HepG2 (cell line): ENCODE results near the gene GRIN2D. TPM values are rescaled to one million over a fixed set of nuclear protein-coding genes. Genes with fewer than 3 reads are reported as not detected.

Experiments used
- ATM ChIP-seq: fragments of 450-650 bp; IDR thresholded peaks from 2 replicates; pipeline ENCODE4 v1.7.1; 2017; ENCODE audit warnings: mild to moderate bottlenecking, borderline replicate concordance
- EP300 ChIP-seq, 3 experiments: sonication (generic) in 1 of 3; formaldehyde crosslinking in 1 of 3; IDR thresholded peaks; 2 replicates each; pipeline versions ENCODE4 v1.5.1 to v1.6.1; 2011 to 2020; ENCODE audit warnings: low read depth in 2 of 3, low read length in 2 of 3, borderline replicate concordance in 1 of 3, improper control_type of control experiment in 1 of 3, mild to moderate bottlenecking in 1 of 3, missing genetic modification reagents in 1 of 3, moderate library complexity in 1 of 3
- GABPB1 ChIP-seq: IDR thresholded peaks from 2 replicates; pipeline ENCODE4 v1.6.1; 2016; ENCODE audit warnings: mild to moderate bottlenecking, missing genetic modification reagents, moderate library complexity, missing compliant biosample characterization
- HNRNPL ChIP-seq: fragments of 200-400 bp; formaldehyde crosslinking; IDR thresholded peaks from 2 replicates; pipeline ENCODE4 v1.6.1; 2017; ENCODE audit warnings: mild to moderate bottlenecking, low read depth, low read length
- JUND ChIP-seq: sonication (generic); formaldehyde crosslinking; IDR thresholded peaks from 2 replicates; pipeline ENCODE4 v1.8.0; 2022; ENCODE audit warnings: mild to moderate bottlenecking, missing genetic modification reagents
- MAFK ChIP-seq, 2 experiments: IDR thresholded peaks in 1 of 2; conservative IDR thresholded peaks in 1 of 2; 2 replicates each; pipeline ENCODE4 v1.6.1; 2011; ENCODE audit warnings: improper control_type of control experiment in 2 of 2, low read length in 2 of 2
- NCOA2 ChIP-seq: sonication (generic); formaldehyde crosslinking; IDR thresholded peaks from 2 replicates; pipeline ENCODE4 v1.8.0; 2022; ENCODE audit warnings: inconsistent platforms
- RXRB ChIP-seq: IDR thresholded peaks from 2 replicates; pipeline ENCODE4 v1.6.1; 2016; ENCODE audit warnings: borderline replicate concordance, missing genetic modification reagents, missing compliant biosample characterization
- SP1 ChIP-seq, 2 experiments: fragments of 450-650 bp in 1 of 2; sonication (generic) in 1 of 2; formaldehyde crosslinking in 1 of 2; IDR thresholded peaks; 2 replicates each; pipeline versions ENCODE4 v1.4.0 to v1.6.1; 2016 to 2020; ENCODE audit warnings: missing genetic modification reagents in 1 of 2
- TBL1XR1 ChIP-seq: fragments of 150-350 bp; IDR thresholded peaks from 2 replicates; pipeline ENCODE4 v1.6.1; 2014; ENCODE audit warnings: borderline replicate concordance, low read length; ENCODE audit not compliant: partially characterized antibody
- ZC3H4 ChIP-seq: sonication (generic); formaldehyde crosslinking; IDR thresholded peaks from 2 replicates; pipeline ENCODE4 v1.4.0; 2020; ENCODE audit warnings: missing genetic modification reagents, borderline replicate concordance
- ZFP82 ChIP-seq: sonication (generic); formaldehyde crosslinking; IDR thresholded peaks from 2 replicates; pipeline ENCODE4 v1.5.1; 2020; ENCODE audit warnings: mild to moderate bottlenecking, missing genetic modification reagents, borderline replicate concordance
- ZNF274 ChIP-seq: sonication (generic); formaldehyde crosslinking; IDR thresholded peaks from 2 replicates; pipeline ENCODE4 v1.5.1; 2020; ENCODE audit warnings: mild to moderate bottlenecking, missing genetic modification reagents
- ZNF570 ChIP-seq: sonication (generic); formaldehyde crosslinking; IDR thresholded peaks from 2 replicates; pipeline ENCODE4 v1.4.0; 2020; ENCODE audit warnings: mild to moderate bottlenecking, missing genetic modification reagents, borderline replicate concordance
- ZNF652 ChIP-seq: IDR thresholded peaks from 2 replicates; pipeline ENCODE4 v1.6.1; 2016; ENCODE audit warnings: low read depth, borderline replicate concordance
- ZNF674 ChIP-seq: sonication (generic); formaldehyde crosslinking; IDR thresholded peaks from 2 replicates; pipeline ENCODE4 v1.5.0; 2020; ENCODE audit warnings: low read depth, mild to moderate bottlenecking, missing genetic modification reagents
- ZNF709 ChIP-seq: sonication (generic); formaldehyde crosslinking; IDR thresholded peaks from 2 replicates; pipeline ENCODE4 v1.5.0; 2020; ENCODE audit warnings: mild to moderate bottlenecking, missing genetic modification reagents
- polyA plus RNA-seq, 8 experiments: library from polyadenylated mRNA; depleted of rRNA in 3 of 8; stranded (reverse) in 7 of 8; unstranded in 1 of 8; fragments of >200 nt; fragmentation: Illumina TruSeq in 4 of 8; extraction: Trizol in 4 of 8; gene quantifications; 2 replicates each; pipeline versions ENCODE4 v1.2.1 to v1.2.3, GENCODE V29; 2011 to 2016; ENCODE audit warnings: low read depth in 4 of 8, missing spikeins in 1 of 8, mixed read lengths in 1 of 8; ENCODE audit not compliant: insufficient read depth in 1 of 8
- total RNA-seq, 5 experiments: library from RNA; depleted of rRNA; stranded (reverse); fragments of >200 nt; fragmentation: Illumina TruSeq; extraction: Trizol; gene quantifications; 2 replicates each; pipeline ENCODE4 v1.2.3, GENCODE V29; 2016; ENCODE audit warnings: low read depth in 1 of 5
- TF ChIP-seq, protein P1 (sequence below): sonication (generic); formaldehyde crosslinking; IDR thresholded peaks from 2 replicates; pipeline ENCODE4 v1.4.0; 2020; ENCODE audit warnings: mild to moderate bottlenecking, low read depth, missing genetic modification reagents
- TF ChIP-seq, protein P2 (sequence below): sonication (generic); formaldehyde crosslinking; IDR thresholded peaks from 2 replicates; pipeline ENCODE4 v1.5.0; 2020; ENCODE audit warnings: missing genetic modification reagents, mild to moderate bottlenecking, borderline replicate concordance
- TF ChIP-seq, protein P3 (sequence below): sonication (generic); formaldehyde crosslinking; IDR thresholded peaks from 2 replicates; pipeline ENCODE4 v1.5.0; 2020; ENCODE audit warnings: mild to moderate bottlenecking, missing genetic modification reagents, borderline replicate concordance

Gene GRIN2D
- total and polyA plus RNA-seq, 2 of the 13 experiments (the other 11 are each of a cell fraction or from before 2014, with no cell fraction given), result 0.02 to 0.13 TPM

DNA sequence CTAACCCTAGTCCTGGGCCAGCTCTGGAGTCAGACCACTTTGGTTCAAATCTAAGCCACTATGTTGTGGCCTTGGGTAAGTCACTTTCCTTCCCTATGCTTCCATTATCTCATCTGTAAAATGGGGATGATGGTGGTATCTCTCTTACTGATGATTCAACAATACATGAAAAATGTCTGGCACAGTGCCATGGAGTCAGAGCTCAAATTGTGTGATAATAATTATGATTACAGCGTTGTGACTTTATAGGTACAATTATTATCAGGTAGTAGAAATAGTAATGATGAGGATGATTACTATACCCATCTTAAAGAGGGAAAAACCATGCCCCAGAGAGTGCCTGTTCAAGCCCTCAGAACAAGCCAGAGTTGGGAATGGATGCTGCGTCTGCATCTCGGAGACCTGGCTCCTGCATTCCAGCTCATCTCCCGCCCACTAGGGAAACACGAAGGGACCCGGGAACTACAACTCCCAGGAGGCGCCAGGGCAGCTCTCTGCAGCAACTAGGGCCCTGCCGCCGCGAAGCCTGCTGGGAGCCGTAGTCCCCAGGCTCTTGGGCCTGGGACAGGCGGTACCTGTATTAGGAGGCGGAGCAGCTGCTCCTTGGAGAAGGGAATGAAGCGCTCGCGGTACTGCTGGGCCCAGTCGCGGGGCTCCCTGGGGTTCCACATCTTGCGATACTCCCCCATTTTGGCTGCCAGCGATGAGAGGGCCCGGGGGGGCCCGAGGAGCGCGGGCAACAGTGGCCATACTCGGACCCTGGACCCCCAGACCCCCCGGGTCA lies 30.6 kb upstream of the GRIN2D start (continued):
- TF ChIP-seq, protein P1, sequence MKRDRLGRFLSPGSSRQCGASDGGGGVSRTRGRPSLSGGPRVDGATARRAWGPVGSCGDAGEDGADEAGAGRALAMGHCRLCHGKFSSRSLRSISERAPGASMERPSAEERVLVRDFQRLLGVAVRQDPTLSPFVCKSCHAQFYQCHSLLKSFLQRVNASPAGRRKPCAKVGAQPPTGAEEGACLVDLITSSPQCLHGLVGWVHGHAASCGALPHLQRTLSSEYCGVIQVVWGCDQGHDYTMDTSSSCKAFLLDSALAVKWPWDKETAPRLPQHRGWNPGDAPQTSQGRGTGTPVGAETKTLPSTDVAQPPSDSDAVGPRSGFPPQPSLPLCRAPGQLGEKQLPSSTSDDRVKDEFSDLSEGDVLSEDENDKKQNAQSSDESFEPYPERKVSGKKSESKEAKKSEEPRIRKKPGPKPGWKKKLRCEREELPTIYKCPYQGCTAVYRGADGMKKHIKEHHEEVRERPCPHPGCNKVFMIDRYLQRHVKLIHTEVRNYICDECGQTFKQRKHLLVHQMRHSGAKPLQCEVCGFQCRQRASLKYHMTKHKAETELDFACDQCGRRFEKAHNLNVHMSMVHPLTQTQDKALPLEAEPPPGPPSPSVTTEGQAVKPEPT (CRISPR knock-in tag), result no peak; the same call in 1 of the 2 replicates
- TF ChIP-seq ZNF652 (no peak), SP1 (IDR thresholded peaks at IDR 0.05) (no peak), SP1 (CRISPR knock-in tag; IDR thresholded peaks at IDR 0.05) (peak; percentile 50; the same call in 1 of the 2 replicates), ZFP82 (CRISPR knock-in tag) (no peak), JUND (CRISPR knock-in tag) (no peak), ZNF570 (CRISPR knock-in tag) (no peak), EP300 (IDR thresholded peaks at IDR 0.05; ENCODE audit: low read depth in 2 of 2, low read length in 2 of 2) (0 out of 4 replicates have a peak, but pooled peaks of 1 of the 2 experiments have one; percentile 8), EP300 (CRISPR knock-in tag; IDR thresholded peaks at IDR 0.05; ENCODE audit: borderline replicate concordance) (no peak), ZNF274 (CRISPR knock-in tag) (0 out of 2 replicates have a peak, but pooled peaks have one; percentile 7), ZNF709 (CRISPR knock-in tag) (no peak), MAFK (conservative IDR thresholded peaks at IDR 0.05 in 1 of 2, IDR thresholded peaks at IDR 0.05 in 1 of 2; ENCODE audit: low read length in 2 of 2) (0 out of 4 replicates have a peak, but pooled peaks of 1 of the 2 experiments have one; percentile 2), RXRB (CRISPR knock-in tag) (0 out of 2 replicates have a peak, but pooled peaks have one; percentile 5), TBL1XR1 (peak; percentile 87), GABPB1 (peak; percentile 81), HNRNPL (peak; percentile 65; the same call in 1 of the 2 replicates), ZNF674 (CRISPR knock-in tag) (no peak), ZC3H4 (CRISPR knock-in tag) (no peak), ATM (no peak), NCOA2 (CRISPR knock-in tag) (no peak; the same call in 1 of the 2 replicates)
- TF ChIP-seq, protein P2, sequence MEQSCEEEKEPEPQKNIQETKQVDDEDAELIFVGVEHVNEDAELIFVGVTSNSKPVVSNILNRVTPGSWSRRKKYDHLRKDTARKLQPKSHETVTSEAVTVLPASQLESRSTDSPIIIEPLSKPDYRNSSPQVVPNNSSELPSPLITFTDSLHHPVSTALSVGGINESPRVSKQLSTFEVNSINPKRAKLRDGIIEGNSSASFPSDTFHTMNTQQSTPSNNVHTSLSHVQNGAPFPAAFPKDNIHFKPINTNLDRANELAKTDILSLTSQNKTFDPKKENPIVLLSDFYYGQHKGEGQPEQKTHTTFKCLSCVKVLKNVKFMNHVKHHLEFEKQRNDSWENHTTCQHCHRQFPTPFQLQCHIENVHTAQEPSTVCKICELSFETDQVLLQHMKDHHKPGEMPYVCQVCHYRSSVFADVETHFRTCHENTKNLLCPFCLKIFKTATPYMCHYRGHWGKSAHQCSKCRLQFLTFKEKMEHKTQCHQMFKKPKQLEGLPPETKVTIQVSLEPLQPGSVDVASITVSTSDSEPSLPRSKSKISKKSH (CRISPR knock-in tag), result peak; percentile 42; the same call in 1 of the 2 replicates
- TF ChIP-seq, protein P3, sequence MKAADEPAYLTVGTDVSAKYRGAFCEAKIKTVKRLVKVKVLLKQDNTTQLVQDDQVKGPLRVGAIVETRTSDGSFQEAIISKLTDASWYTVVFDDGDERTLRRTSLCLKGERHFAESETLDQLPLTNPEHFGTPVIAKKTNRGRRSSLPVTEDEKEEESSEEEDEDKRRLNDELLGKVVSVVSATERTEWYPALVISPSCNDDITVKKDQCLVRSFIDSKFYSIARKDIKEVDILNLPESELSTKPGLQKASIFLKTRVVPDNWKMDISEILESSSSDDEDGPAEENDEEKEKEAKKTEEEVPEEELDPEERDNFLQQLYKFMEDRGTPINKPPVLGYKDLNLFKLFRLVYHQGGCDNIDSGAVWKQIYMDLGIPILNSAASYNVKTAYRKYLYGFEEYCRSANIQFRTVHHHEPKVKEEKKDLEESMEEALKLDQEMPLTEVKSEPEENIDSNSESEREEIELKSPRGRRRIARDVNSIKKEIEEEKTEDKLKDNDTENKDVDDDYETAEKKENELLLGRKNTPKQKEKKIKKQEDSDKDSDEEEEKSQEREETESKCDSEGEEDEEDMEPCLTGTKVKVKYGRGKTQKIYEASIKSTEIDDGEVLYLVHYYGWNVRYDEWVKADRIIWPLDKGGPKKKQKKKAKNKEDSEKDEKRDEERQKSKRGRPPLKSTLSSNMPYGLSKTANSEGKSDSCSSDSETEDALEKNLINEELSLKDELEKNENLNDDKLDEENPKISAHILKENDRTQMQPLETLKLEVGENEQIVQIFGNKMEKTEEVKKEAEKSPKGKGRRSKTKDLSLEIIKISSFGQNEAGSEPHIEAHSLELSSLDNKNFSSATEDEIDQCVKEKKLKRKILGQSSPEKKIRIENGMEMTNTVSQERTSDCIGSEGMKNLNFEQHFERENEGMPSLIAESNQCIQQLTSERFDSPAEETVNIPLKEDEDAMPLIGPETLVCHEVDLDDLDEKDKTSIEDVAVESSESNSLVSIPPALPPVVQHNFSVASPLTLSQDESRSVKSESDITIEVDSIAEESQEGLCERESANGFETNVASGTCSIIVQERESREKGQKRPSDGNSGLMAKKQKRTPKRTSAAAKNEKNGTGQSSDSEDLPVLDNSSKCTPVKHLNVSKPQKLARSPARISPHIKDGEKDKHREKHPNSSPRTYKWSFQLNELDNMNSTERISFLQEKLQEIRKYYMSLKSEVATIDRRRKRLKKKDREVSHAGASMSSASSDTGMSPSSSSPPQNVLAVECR (CRISPR knock-in tag), result 0 out of 2 replicates have a peak, but pooled peaks have one; percentile 52
